ENCODE data around the gene MECR. TPM values are rescaled to one million over a fixed set of nuclear protein-coding genes. Genes with fewer than 3 reads are reported as not detected.

The MECR gene
- total and polyA plus RNA-seq, 10 of the 15 experiments (the other 5 are each of a cell fraction or from before 2014, with no cell fraction given) = 7.6 to 66.3 (median 38.7) TPM

GRCh38 chr1:29251164-29252124 is 20.7 kb upstream of the MECR start:
- POLR2A ChIA-PET = no interaction called here
- Histone ChIP-seq H3K79me2 (ENCODE audit: control insufficient read depth, insufficient read depth, low read length) (no peaks in the 10 kb centered on the region), H3K9me3 (replicated peaks; ENCODE audit: control insufficient read depth, insufficient read depth, low read length) (no peaks in the 10 kb centered on the region), H4K20me1 (ENCODE audit: control insufficient read depth, insufficient read depth) (no peaks in the 10 kb centered on the region), H3K4me1 (ENCODE audit: control insufficient read depth, insufficient read depth, low read length) (no peaks in the 10 kb centered on the region), H2AFZ (ENCODE audit: control insufficient read depth, low read depth, low read length) (no peak overlapping the region), H3K4me2 (ENCODE audit: control insufficient read depth, insufficient read depth) (no peak overlapping the region), H3K9ac (ENCODE audit: control insufficient read depth, insufficient read depth, low read length) (no peak overlapping the region), H3K4me3 (no peak overlapping the region), H3K36me3 (ENCODE audit: control insufficient read depth in 2 of 2, insufficient read depth in 2 of 2, low read length in 1 of 2) (no peaks in the 10 kb centered on the region), H3K27ac (ENCODE audit: control insufficient read depth, insufficient read depth) (no peak overlapping the region), H3K27me3 (replicated peaks in 1 of 2; ENCODE audit: control insufficient read depth in 2 of 2, insufficient read depth in 2 of 2, low read length in 1 of 2) (peaks cover 0 to 2% of the 10 kb centered on the region in 2 experiments; a peak in 2 of 4 replicates)
- DNase-seq (ENCODE audit: low read depth, low spot score) (no peak), FAIRE-seq (no peak), ATAC-seq (no peak)
- WGBS (ENCODE audit: insufficient coverage, insufficient replicate concordance, low lambda C conversion rate, missing lambda C conversion rate) = 7% methylated on average over 8 of the region's 8 CpGs
- CTCF ChIA-PET = interaction anchor here (0.6 kb wide), 1 partner anchor 17 kb away, joined by 3 read pairs; no protein-coding TSS in a partner anchor
- RAD21 ChIA-PET (ENCODE audit: unreplicated experiment) = no interaction called here
- no peak for TF ChIP-seq ZNF207 (IDR thresholded peaks at IDR 0.05; ENCODE audit: borderline replicate concordance)
- SMC1A ChIA-PET (ENCODE audit: uncharacterized antibody, unreplicated experiment) = no interaction called here
- intact Hi-C loops (cut with micrococcal nuclease; ENCODE audit: unreplicated experiment) (no loop called here), in situ Hi-C loops (cut with MboI) (no loop called here)
- BruUV-seq (replicated peaks) = no TSS peak

GRCh38 chr1:29249951-29250581 is 19.3 kb upstream of the MECR start:
- POLR2A ChIA-PET = no interaction called here
- no peak overlapping the region for H3K4me2 ChIP-seq (ENCODE audit: control insufficient read depth, insufficient read depth)
- BruUV-seq (replicated peaks) = no TSS peak
- H4K20me1 ChIP-seq (ENCODE audit: control insufficient read depth, insufficient read depth) = no peaks in the 10 kb centered on the region
- no peaks in the 10 kb centered on the region for H3K36me3 ChIP-seq (ENCODE audit: control insufficient read depth in 2 of 2, insufficient read depth in 2 of 2, low read length in 1 of 2)
- SMC1A ChIA-PET (ENCODE audit: uncharacterized antibody, unreplicated experiment) = interaction anchor here (0.7 kb wide), 1 partner anchor 48 kb away, joined by 3 read pairs; no protein-coding TSS in a partner anchor
- no peaks in the 10 kb centered on the region for H3K79me2 ChIP-seq (ENCODE audit: control insufficient read depth, insufficient read depth, low read length)
- H3K27ac ChIP-seq (ENCODE audit: control insufficient read depth, insufficient read depth) = no peak overlapping the region
- no peaks in the 10 kb centered on the region for H3K4me1 ChIP-seq (ENCODE audit: control insufficient read depth, insufficient read depth, low read length)
- no peak overlapping the region for H3K4me3 ChIP-seq
- FAIRE-seq (no peak), ATAC-seq (no peak), DNase-seq (ENCODE audit: low read depth, low spot score) (no peak)
- H2AFZ ChIP-seq (ENCODE audit: control insufficient read depth, low read depth, low read length) = no peak overlapping the region
- intact Hi-C loops (cut with micrococcal nuclease; ENCODE audit: unreplicated experiment) = no loop called here
- no peaks in the 10 kb centered on the region for H3K9me3 ChIP-seq (replicated peaks; ENCODE audit: control insufficient read depth, insufficient read depth, low read length)
- H3K27me3 ChIP-seq (replicated peaks in 1 of 2; ENCODE audit: control insufficient read depth in 2 of 2, insufficient read depth in 2 of 2, low read length in 1 of 2) = peaks cover 0 to 2% of the 10 kb centered on the region in 2 experiments; a peak in 2 of 4 replicates
- WGBS (ENCODE audit: insufficient coverage, insufficient replicate concordance, low lambda C conversion rate, missing lambda C conversion rate) = 35% methylated on average over 2 of the region's 2 CpGs
- in situ Hi-C loops (cut with MboI) = loop anchor here (10.0 kb wide), 1 partner anchor 595 kb away; no protein-coding TSS in a partner anchor
- no peak overlapping the region for H3K9ac ChIP-seq (ENCODE audit: control insufficient read depth, insufficient read depth, low read length)
- CTCF ChIA-PET = interaction anchor here (0.6 kb wide), 1 partner anchor 1447 kb away, joined by 4 read pairs; no protein-coding TSS in a partner anchor
- RAD21 ChIA-PET (ENCODE audit: unreplicated experiment) = no interaction called here
- no peak for TF ChIP-seq SREBF2 (IDR thresholded peaks at IDR 0.05; ENCODE audit: low read length)
- TF ChIP-seq RBBP5 (conservative IDR thresholded peaks at IDR 0.05) = no peak
- TF ChIP-seq KLF5 (IDR thresholded peaks at IDR 0.05; ENCODE audit: partially characterized antibody) = no peak
- TF ChIP-seq CHD4 (IDR thresholded peaks at IDR 0.05) = no peak
- TF ChIP-seq HDAC2 (IDR thresholded peaks at IDR 0.05) = no peak
- no peak for TF ChIP-seq DPF2 (IDR thresholded peaks at IDR 0.05)
- TF ChIP-seq, protein P1, sequence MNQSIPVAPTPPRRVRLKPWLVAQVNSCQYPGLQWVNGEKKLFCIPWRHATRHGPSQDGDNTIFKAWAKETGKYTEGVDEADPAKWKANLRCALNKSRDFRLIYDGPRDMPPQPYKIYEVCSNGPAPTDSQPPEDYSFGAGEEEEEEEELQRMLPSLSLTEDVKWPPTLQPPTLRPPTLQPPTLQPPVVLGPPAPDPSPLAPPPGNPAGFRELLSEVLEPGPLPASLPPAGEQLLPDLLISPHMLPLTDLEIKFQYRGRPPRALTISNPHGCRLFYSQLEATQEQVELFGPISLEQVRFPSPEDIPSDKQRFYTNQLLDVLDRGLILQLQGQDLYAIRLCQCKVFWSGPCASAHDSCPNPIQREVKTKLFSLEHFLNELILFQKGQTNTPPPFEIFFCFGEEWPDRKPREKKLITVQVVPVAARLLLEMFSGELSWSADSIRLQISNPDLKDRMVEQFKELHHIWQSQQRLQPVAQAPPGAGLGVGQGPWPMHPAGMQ (IDR thresholded peaks at IDR 0.05; ENCODE audit: borderline replicate concordance) = no peak
- no peak for TF ChIP-seq POU2F2 (IDR thresholded peaks at IDR 0.05; ENCODE audit: borderline replicate concordance, low read depth, low read length)
- TF ChIP-seq RAD21 (IDR thresholded peaks at IDR 0.05; ENCODE audit: insufficient read depth, low read depth, low read length) = no peak
- no peak for TF ChIP-seq MXI1 (IDR thresholded peaks at IDR 0.05; ENCODE audit: low read depth, low read length)
- no peak for TF ChIP-seq YBX1 (IDR thresholded peaks at IDR 0.05)
- no peak for TF ChIP-seq SKIL (IDR thresholded peaks at IDR 0.05; ENCODE audit: low read depth, poor library complexity, severe bottlenecking)
